ENCODE data around the gene DOCK6. TPM values are rescaled to one million over a fixed set of nuclear protein-coding genes. Genes with fewer than 3 reads are reported as not detected.

The DOCK6 gene
- total RNA-seq, 4 donors from 2014 or later = 37.5 to 92.7 (median 49.2) TPM

GRCh38 chr19:11256189-11256588 lies 6.1 kb downstream of the DOCK6 start:
- WGBS, 2 donors = 7 to 18% methylated on average over 7 of the region's 7 CpGs
- H3K27ac ChIP-seq = peak overlapping the region in 1 of 4 donors; percentile 51

GRCh38 chr19:11254666-11255065 lies 7.7 kb downstream of the DOCK6 start:
- DNase-seq (ENCODE audit: low spot score in 2 of 2) = no peak
- 87 to 90% methylated on average over 5 of the region's 5 CpGs for WGBS, 2 donors
- TF ChIP-seq CTCF (IDR thresholded peaks at IDR 0.05) (no peak), EP300 (IDR thresholded peaks at IDR 0.05) (no peak), POLR2A (IDR thresholded peaks at IDR 0.05) (no peak)

More at GRCh38 chr19:11256189-11256588, 6.1 kb downstream of the DOCK6 start:
- no peak for DNase-seq (ENCODE audit: low spot score in 2 of 2)
- Histone ChIP-seq H3K4me1 (peaks cover 0 to 24% (median 0%) of the 10 kb centered on the region in 4 donors), H3K27me3 (no peaks in the 10 kb centered on the region), H3K36me3 (peaks cover 0 to 22% (median 0%) of the 10 kb centered on the region in 3 donors), H3K4me3 (no peak overlapping the region), H3K9me3 (no peaks in the 10 kb centered on the region)
- TF ChIP-seq POLR2A (IDR thresholded peaks at IDR 0.05) (no peak), CTCF (IDR thresholded peaks at IDR 0.05) (no peak), EP300 (IDR thresholded peaks at IDR 0.05) (no peak)

GRCh38 chr19:11252665-11253355 lies 9.5 kb downstream of the DOCK6 start:
- TF ChIP-seq POLR2A (IDR thresholded peaks at IDR 0.05) (no peak), EP300 (IDR thresholded peaks at IDR 0.05) (no peak), CTCF (IDR thresholded peaks at IDR 0.05) (no peak)
- Histone ChIP-seq H3K4me1 (peaks cover 0 to 27% (median under 1%) of the 10 kb centered on the region in 4 donors), H3K27ac (peak overlapping the region in 2 of 4 donors; percentile 12 to 66), H3K4me3 (no peak overlapping the region), H3K36me3 (peaks cover 0 to 51% (median 0%) of the 10 kb centered on the region in 3 donors), H3K27me3 (no peaks in the 10 kb centered on the region), H3K9me3 (no peaks in the 10 kb centered on the region)
- DNase-seq (ENCODE audit: low spot score in 2 of 2) = no peak
- 80% methylated on average over 19 of the region's 19 CpGs for WGBS, 2 donors

More at GRCh38 chr19:11254666-11255065, 7.7 kb downstream of the DOCK6 start:
- no peaks in the 10 kb centered on the region for H3K27me3 ChIP-seq
- peaks cover 0 to 22% (median 0%) of the 10 kb centered on the region in 4 donors for H3K4me1 ChIP-seq
- H3K9me3 ChIP-seq = no peaks in the 10 kb centered on the region
- no peak overlapping the region for H3K4me3 ChIP-seq
- H3K27ac ChIP-seq = no peak overlapping the region
- peaks cover 0 to 38% (median 0%) of the 10 kb centered on the region in 3 donors for H3K36me3 ChIP-seq

GRCh38 chr19:11251650-11252314 lies 10.5 kb downstream of the DOCK6 start:
- WGBS, 2 donors = 78 to 85% methylated on average over 11 of the region's 11 CpGs
- H3K36me3 ChIP-seq = peaks cover 0 to 59% (median 0%) of the 10 kb centered on the region in 3 donors
- H3K27me3 ChIP-seq = no peaks in the 10 kb centered on the region
- H3K4me1 ChIP-seq = peaks cover 0 to 33% (median 5%) of the 10 kb centered on the region in 4 donors
- H3K9me3 ChIP-seq = no peaks in the 10 kb centered on the region
- TF ChIP-seq CTCF (IDR thresholded peaks at IDR 0.05) (no peak), POLR2A (IDR thresholded peaks at IDR 0.05) (no peak), EP300 (IDR thresholded peaks at IDR 0.05) (no peak)
- no peak overlapping the region for H3K27ac ChIP-seq
- DNase-seq (ENCODE audit: low spot score in 2 of 2) = no peak
- H3K4me3 ChIP-seq = no peak overlapping the region

- TF ChIP-seq POLR2A (IDR thresholded peaks at IDR 0.05) (no peak), CTCF (IDR thresholded peaks at IDR 0.05) (no peak), EP300 (IDR thresholded peaks at IDR 0.05) (no peak)
- H3K27me3 ChIP-seq = no peaks in the 10 kb centered on the region
- H3K27ac ChIP-seq = no peak overlapping the region
- 97% methylated on average over 4 of the region's 4 CpGs for WGBS, 2 donors
- DNase-seq (ENCODE audit: low spot score in 2 of 2) = no peak
- peaks cover 0 to 61% (median 0%) of the 10 kb centered on the region in 3 donors for H3K36me3 ChIP-seq
- no peaks in the 10 kb centered on the region for H3K9me3 ChIP-seq
- peaks cover 0 to 30% (median 5%) of the 10 kb centered on the region in 4 donors for H3K4me1 ChIP-seq
- no peak overlapping the region for H3K4me3 ChIP-seq
Observed at GRCh38 chr19:11251217-11251616, 11.1 kb downstream of the DOCK6 start.
